GM12875 (cell line): ENCODE data around the gene RASL10A.

Experiments
- H3K4me3 ChIP-seq: one replicate; pipeline ENCODE4 v1.5.1; 2011; ENCODE audit warnings: low read depth, low read length, control low read depth
- CTCF ChIP-seq: IDR thresholded peaks from 2 replicates; pipeline ENCODE4 v1.5.1; 2011; ENCODE audit warnings: low read depth, mild to moderate bottlenecking, control low read depth, inconsistent platforms, low read length, moderate library complexity, borderline replicate concordance; ENCODE audit not compliant: insufficient read depth

Gene RASL10A

GRCh38 chr22:29308148-29308790, 7.2 kb downstream of the RASL10A start:
- H3K4me3 ChIP-seq: no peak overlapping the region
- TF ChIP-seq CTCF: no peak

- TF ChIP-seq CTCF: no peak
- H3K4me3 ChIP-seq: no peak overlapping the region
These were observed 7.8 kb downstream of the RASL10A start for GRCh38 chr22:29307596-29308147.

- H3K4me3 ChIP-seq: peak overlapping the region; percentile 46
- no peak for TF ChIP-seq CTCF
These were observed 8.5 kb downstream of the RASL10A start for GRCh38 chr22:29306835-29307595.

GRCh38 chr22:29306175-29306834, 9.2 kb downstream of the RASL10A start, which contains the start of gene GAS2L1:
Gene GAS2L1 (plus strand): TSS chr22:29306650. CDS start chr22:29308106, 1,456 bp downstream.
- TF ChIP-seq CTCF: peak; percentile 50; the same call in 1 of the 2 replicates
- H3K4me3 ChIP-seq: peak within 1 kb of the TSS; percentile 46

- no peak for TF ChIP-seq CTCF
- no peak overlapping the region for H3K4me3 ChIP-seq
These were observed 9.7 kb downstream of the RASL10A start for GRCh38 chr22:29305836-29306174.

GRCh38 chr22:29302681-29303465, 12.6 kb downstream of the RASL10A start:
- no peak overlapping the region for H3K4me3 ChIP-seq
- no peak for TF ChIP-seq CTCF
